Measurements from ENCODE around the gene ACER1.

ACER1 gene

DNA sequence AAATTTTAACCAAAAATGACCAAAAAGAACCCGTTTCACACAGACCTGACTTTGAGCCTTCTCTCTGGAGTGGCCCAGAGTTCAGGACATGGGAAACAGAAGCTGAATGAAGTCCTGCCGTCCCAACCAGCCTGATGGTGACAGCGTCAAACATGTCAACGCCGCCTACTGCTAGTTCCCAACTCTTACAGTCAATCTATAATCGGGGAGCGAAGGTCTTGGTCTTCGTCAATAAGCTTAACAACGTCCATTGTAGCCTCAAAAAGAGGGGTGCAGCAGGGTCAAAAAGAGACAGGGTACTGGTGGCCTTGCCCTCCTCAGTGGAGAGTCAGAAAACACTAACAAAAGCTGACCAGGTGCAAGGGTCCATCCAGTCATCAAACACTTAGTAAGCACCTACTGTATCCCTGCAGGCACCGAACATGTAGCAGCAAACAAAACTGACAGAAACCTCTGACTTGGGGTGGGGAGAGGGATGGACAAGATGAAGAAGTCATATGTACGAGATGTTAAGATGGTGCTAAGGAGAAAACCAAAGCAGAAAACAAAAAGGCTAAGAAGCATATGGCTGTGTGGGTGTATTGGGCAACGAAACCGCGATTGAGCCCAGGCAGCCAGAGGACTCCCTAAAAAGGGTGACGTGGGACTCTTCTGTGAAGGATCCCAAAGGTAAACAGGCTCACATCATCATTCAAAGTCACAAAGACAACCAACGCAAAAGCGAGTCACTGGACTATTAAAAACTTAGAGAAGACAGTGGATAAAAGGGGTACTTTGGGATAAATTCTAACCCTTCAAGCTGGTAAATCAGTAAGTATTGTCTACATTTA is 65.6 kb downstream of the ACER1 start:
- no peak for DNase-seq (ENCODE audit: low spot score)

DNA sequence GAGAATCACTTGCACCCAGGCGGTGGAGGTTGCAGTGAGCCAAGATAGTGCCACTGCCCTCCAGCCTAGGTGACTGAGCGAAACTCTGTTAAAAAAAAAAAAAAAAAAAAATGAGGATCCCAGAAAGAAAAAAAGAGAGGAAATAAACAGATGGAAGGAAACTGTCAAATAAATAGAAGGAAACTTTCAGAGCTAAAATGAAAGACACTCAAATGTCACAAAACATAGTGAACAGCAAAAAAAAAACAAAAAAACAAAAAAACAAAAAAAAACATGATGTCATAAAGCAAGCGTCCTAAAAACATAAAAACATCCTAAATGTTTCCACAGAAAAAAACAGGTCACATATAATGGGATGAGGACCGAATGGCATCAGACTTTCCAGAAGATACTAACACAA is 68.6 kb downstream of the ACER1 start:
- DNase-seq (ENCODE audit: low spot score) = no peak

DNA sequence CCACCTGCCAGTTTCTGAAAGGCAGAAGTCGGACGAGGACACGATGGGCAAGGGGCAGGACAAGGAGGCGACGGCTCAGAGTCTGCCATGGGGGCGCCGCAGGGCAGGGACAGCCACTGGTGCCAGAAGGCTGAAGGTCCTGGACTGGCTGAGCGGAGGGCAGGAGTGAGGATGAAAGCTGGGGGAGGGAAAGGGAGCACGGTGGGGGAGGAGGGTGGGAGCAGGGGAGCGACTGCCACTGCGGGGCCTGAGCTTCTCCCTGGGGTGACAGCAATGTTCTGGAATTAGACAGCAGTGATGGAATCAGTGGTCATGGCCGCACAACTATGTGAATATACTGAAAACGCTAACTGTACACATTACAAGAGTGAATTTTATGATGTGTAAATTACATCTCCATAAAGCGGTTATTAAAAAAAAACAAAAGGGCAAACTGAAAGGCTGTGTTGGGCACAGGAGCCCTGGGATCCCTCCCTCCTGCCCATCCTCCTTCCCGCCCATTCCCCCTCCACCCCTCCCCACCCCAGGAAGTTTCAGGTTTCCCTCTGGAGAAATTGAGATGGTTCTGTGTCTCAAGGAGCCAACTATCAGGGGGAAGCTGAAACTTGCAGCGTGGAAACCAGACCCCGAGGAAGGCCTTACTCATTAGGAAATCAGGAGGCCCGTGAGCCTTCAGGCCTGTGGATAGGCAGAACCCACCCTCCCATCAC is 69.5 kb downstream of the ACER1 start:
- DNase-seq (ENCODE audit: low spot score) = no peak

DNA sequence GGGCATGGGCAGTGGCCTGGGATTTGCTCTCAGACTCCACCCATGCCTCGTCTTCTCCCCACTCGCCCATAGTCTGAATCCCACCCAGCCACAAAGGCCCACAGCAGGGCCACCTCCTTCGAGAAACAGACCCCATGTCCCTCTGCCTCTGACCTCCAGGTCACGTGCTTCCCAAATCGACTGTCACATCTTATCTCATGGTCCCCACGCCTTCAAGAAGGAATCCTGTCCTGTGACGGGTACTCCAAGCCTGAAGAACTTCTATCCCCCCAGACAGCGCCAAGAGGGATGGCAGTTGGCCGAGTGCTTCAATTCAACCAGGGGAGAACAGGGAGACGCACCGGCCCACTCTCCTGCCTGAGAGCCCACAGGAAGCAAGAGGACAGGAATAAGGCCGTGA is 70.1 kb downstream of the ACER1 start:
- no peak for DNase-seq (ENCODE audit: low spot score)

DNA sequence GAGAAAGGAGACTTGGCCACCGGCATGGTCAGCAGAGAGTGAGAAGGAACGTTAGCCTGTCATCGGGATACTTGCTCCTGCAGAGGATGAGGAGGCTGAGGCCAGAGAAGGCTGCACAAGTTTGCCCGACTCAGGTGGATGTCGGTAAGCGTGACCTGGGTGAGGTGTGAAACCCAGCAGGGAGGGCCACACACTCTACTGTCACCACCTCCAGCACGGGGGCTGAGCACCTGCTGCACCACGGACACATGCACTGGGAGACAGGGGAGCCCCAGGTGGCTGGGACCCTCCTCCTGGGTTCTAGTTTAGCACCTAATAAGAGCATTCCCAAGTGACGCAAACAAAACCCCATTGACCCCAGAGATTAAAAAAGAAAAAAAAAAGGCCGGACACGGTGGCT is 70.9 kb downstream of the ACER1 start:
- no peak for DNase-seq (ENCODE audit: low spot score)

DNA sequence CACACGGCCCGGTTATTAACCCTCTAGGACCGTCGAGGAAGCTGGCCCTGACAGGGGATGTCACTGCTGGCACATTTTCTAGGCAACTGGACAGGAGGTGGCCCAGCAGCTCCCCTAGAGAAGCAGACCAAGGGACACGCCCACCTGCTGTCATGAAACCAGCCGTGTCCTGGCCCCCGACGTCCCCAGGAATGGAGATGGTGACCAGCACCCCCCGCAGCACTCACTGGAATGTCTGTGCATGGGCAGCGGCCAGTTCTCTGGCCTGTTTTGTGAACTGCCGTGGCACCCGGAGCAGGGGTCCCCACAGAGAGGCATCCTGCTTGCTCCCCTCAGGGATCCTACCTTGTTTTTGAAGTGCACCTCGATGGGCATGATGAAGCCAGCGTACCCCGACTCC is 71.5 kb downstream of the ACER1 start:
- no peak for DNase-seq (ENCODE audit: low spot score)

DNA sequence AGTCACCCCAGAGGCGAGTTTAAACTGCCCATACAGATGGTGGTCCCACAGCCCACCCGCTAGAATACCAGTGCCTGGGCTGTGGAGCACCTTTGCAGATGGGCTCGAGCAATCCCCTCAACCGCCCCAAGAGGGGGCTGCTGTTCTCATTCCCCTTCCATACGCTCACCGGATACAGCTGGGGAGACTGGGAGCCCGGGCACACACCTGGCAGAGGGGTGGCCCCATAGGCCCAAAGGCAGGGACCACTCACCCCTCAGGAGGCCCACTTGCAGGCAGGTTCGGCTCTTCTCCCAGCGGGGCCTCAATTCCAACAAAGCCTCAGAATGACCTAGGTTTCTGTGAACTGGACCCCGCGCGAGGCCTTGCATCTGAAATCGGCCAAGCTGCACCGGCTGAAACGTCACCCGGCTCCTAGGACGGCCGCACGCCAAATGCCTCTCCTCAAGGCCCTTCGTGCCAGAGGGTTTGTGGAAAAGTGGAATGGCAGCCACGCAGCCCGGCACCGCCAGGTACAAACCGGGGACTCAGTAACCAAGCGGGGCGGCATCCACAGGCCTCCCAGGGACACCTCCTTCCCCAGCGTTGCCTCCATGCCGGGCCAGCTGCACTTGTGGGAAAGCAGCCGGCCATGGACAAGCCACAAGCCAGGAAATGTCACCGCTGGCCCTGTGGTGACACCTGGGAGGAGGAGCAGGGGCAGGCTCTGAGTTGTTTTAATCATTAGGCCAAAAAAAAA is 72.3 kb downstream of the ACER1 start:
- peak; percentile 10 for DNase-seq (ENCODE audit: low spot score)

DNA sequence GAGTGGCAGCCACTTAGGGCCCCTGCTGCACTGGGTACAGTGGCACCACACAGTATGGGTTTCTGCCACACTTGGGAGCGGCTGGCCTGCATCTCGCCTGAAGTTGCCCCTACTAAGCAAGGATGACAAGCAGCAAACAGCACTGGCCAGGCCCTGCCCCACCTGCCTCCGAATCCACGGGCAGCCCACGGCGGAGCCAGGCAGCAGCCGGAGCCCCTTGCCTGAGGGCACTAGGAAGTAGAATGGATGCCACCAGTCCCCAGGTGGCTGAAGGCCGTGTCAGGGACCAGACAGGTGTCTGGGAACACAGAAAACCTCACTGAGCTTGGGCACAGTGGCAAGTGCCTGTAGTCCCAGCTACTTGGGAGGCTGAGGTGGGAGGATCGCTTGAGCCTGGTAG is 73.0 kb downstream of the ACER1 start:
- no peak for DNase-seq (ENCODE audit: low spot score)

DNA sequence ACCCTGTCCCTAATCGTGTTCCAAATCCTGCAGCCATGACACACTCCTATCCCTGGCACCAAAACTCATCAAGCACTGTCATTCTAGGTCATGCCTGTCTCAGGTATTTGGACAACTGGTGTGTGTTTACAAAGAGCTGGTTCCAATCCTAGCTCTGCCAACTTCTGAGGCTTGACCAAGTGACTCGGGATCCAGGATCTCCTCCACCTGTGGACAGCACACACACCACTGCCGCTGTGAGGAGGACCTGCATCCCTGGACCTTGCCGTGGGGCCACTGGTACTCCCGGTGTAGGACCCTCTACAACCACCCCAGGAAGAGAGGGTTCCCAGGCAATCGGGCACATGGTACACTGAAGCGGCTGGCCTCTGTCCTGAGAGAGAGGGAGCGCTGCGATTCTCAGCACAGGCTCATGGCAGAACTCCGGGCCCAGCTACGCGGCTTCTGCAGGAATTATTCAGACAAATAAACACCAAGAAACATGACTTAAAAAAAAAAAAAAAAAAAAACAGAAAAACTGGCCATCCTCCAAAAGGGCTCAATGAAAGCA is 74.0 kb downstream of the ACER1 start:
- DNase-seq (ENCODE audit: low spot score) = no peak

DNA sequence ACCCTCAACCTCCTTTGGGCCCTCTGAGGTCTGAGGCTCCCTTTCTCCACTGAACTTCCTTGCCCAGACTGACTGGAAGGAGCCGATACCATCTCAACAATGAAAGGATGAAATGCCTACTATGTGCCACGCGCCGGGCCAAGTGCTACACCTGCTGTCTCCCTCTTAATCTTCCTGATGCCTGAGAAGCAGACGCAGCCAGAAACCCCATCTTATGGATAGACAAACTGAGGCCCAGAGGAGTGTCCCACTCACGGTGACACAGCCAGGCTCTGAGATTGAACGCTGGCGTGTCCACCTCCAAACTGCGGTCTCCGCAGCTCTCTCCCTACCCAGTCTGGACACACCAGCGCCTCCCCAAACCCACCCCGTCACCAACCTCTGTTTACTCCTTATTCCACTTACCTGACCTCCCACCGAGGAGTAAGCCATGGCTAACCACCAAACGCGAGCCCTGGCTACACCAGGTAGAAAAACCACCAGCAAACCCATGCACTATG is 74.5 kb downstream of the ACER1 start:
- DNase-seq (ENCODE audit: low spot score) = no peak

Measured in hematopoietic multipotent progenitor cell treated with erythropoietin and hydrocortisone succinate and interleukin-3 and kit ligand, for 17 days (in vitro differentiated cells).